HG03103 (cell line): Measurements from ENCODE around the gene AGER.
"Not testable (repeated sequence)": the region's sequence is repeated elsewhere in the genome, so short reads cannot be mapped to it uniquely, and the experiment has no call there.

Experiments
- ATAC-seq: cut with Tn5 transposase; IDR thresholded peaks from one replicate; pipeline ENCODE4 v1.9.1; 2021; ENCODE audit warnings: low read depth; ENCODE audit not compliant: unreplicated experiment

The AGER gene

DNA sequence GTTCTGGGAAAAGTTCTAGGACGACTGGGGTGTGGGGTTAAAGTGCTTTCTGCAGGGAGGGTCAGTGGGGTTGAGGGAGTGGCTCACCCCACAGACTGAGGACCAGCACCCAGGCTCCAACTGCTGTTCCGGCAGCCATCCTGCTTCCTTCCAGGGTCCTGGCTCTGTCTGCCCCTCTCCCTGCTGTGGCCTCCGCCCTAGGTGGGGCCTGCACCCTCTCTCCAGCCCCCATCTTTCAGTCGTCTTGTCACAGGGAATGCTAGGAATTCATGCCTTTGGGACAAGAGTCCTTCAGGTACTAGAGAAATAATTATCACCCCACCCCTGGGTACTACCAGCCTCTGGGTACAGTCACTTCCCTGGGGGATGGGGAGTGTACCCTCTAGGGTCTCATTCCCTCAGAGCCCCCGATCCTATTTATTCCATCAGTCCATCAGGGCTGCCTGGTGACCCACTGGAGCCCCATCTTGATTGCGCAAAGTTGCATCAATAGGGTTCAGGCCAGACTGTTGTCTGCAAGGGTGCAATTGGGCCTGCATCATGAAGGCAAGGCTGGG, at the start of gene AGER:
Gene AGER (minus strand): TSS at position 170 of the 557 bp plus-strand sequence. CDS start 31 bp downstream, at position 139.
- ATAC-seq, result no peak

- ATAC-seq, result no peak
These were observed 42.4 kb upstream of the AGER start for GRCh38 chr6:32226434-32226833.

GRCh38 chr6:32224696-32225095, 40.6 kb upstream of the AGER start:
- no peak for ATAC-seq

DNA sequence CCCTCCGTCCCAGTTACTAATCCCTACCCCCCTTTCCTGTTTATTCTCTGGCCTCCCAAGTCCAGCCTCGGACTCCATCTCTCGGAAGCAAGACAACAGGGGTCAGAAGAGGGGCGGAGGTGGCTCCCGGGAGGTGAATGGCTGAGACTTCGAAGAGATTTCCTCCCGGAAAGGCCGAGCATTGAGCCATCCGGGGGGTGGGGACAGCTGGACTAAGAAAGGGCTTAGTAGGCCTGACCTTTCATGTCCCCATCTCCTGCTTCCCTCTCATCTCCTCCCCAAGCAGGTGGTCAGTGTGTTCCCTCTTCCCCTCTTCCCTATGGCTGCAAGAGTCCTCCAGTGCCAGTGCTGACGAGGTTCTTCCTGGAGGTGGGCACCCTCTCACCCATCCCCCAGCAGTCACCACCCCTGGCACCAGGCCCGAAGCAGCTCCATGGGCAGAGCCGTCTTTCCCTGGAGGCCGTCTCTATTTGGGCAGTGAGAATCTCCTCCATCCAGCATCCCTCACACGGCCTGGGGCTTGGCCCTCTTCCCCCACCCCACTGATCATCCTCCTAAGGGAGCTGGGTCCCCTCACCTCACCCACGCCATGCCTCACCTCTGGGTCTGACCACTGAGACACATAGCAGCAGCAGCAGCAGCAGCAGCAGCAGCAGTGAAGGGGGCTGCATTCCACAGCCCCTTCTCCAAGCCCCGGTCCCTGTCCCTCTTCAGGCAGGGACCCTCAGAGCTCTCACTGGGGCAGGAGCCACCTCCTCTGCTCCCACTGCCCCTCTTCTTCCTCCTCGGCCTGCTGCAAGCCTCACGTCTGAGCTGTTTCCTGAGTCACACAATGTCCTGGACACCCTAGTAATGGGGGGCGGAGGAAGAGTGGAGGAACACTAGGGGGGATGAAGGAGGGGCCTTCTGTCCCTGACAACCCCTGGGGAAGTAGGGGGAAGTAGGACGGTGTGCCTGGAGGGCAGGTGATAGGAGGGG, 39.5 kb upstream of the AGER start, which contains the start of gene NOTCH4:
Gene NOTCH4 (minus strand): TSS at position 810 of the 978 bp plus-strand sequence. CDS start 139 bp downstream, at position 671.
- ATAC-seq, result no peak

GRCh38 chr6:32222333-32223230, 38.5 kb upstream of the AGER start:
- ATAC-seq, result no peak

- no peak for ATAC-seq
These were observed 36.0 kb upstream of the AGER start for GRCh38 chr6:32220021-32220420.

DNA sequence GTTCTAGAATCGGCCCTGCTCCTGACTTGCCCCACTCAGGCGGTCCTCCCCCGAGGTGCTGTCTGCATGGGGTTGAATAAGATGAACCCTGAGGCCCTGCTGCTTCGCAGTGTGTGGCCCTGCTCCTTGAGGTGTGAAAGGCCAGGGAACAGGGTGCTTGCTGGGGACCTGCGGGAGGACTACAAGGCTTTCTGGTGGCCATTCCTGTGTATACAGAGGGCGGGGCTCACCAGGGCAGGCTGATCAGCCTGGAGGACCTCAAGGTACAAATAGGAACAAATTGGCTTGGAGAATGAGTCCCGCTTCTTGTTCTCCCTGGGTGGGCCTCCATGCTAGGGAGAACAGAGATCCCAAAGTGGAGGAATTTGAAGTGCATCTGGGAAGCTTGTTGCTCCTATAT, 34.1 kb upstream of the AGER start:
- no peak for ATAC-seq

DNA sequence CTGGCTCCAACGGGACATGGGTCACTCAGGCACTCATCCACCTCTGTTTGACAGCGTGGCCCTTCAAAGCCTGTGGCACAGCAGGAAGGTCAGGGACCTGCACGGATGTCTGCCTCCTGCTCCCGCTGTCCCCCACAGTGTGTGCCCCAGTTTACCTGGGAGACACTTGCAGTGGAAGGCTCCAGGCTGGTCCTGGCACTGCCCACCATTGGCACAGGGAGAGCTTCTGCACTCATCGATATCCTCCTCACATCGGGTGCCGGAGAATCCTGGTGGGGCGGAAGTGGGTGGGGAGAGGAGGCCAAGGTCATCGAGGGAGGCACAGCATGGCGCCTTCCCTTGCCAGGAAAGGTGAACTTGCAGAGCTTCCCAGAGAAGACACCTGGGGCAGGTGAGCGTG, 32.9 kb upstream of the AGER start:
- no peak for ATAC-seq

DNA sequence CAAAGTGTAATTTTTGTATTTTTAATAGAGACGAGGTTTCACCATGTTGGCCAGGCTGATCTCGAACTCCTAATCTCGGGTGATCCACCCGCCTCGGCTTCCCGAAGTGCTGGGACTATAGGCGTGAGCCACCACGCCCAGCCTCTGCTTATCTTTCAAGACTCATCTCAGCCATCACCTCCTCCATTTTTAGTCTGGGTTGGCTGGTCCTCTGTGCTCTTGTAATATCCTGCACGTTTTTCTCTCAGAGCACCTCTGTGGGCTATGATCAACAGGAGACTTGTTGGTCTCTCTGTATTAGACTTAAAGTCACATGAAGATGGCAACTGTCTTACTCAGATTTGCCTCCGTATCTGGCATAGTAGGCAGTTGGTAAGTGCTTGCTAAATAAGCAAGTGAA, 32.2 kb upstream of the AGER start:
- ATAC-seq, result no peak

- no peak for ATAC-seq
These were observed 31.6 kb upstream of the AGER start for GRCh38 chr6:32215617-32216016.

- no peak for ATAC-seq
These were observed 30.1 kb upstream of the AGER start for GRCh38 chr6:32214126-32214525.

- ATAC-seq, result no peak
These were observed 29.6 kb upstream of the AGER start for GRCh38 chr6:32213649-32214048.

DNA sequence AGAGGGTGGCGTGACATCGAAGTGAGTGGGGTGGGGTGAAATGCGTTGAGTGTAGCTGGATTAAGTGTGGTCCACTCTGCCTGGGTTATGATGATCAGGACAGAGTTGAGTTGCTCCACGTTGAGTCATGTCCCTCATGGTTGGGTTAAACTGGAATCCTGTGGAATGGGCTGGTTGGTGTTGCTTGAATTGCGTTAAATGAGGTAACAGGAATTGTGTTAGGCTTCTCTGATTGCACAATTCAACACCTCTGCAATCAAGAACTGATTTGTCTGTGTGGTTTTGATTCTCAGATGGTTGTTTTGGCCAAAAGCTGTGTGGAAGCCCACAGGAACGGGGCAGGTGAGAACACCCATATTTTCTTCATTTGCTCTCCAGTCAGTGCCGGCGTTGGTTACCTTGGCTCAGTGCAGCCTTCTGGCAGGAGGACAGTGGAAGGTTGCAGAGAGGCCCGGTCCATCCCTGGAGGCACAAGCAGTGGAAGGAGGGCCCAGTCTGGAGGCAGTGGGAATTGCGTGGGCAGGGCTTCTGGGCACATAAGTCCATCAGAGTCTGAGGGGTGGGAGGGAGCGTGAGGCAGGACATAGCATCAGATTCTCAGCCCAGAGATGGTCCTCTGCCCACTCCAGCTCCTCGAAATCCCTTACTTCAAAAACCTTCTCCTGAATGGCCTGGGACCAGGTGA, 28.2 kb upstream of the AGER start:
- ATAC-seq, result no peak

DNA sequence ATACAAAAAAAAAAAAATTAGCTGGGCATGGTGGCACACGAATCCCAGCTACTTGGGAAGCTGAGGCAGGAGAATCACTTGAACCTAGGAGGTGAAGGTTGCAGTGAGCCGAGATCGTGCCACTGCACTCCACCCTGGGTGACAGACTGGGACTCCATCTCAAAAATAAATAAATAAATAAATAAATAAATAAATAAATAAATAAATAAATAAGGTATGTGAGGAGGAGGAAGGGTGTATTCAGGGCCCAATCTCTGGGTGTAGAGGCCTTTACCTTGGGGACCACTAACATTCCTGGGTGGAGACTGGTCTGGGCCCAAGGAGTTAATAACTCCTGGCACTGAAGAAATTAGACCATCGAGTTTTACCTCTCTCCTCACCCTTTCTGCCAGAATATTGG, 27.4 kb upstream of the AGER start:
- ATAC-seq, result not testable (repeated sequence)

DNA sequence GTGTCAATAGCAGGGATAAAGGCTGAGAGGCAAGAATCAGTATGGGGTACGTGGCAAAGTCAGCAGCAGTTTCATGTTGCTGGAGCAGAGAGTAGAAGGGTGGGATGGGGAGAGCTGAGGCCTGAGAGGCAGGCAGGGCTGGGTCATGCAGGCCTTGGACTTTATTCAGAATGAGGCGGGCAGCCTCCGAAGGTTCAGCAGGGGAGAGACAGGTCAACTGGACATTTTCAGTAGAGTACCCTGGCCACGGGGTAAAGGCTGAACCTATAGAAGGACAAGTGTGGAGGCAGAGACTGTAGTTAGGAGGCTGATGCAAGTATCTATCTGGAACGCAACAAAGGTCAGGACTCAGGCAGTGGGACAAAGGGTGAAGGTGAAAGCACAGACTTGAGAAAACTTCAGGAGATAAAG, 26.1 kb upstream of the AGER start:
- ATAC-seq, result no peak

- ATAC-seq, result no peak
These were observed 24.9 kb upstream of the AGER start for GRCh38 chr6:32208996-32209395.

- no peak for ATAC-seq
These were observed 20.2 kb upstream of the AGER start for GRCh38 chr6:32204268-32204715.

- ATAC-seq, result no peak
These were observed 19.6 kb upstream of the AGER start for GRCh38 chr6:32203426-32204267.

DNA sequence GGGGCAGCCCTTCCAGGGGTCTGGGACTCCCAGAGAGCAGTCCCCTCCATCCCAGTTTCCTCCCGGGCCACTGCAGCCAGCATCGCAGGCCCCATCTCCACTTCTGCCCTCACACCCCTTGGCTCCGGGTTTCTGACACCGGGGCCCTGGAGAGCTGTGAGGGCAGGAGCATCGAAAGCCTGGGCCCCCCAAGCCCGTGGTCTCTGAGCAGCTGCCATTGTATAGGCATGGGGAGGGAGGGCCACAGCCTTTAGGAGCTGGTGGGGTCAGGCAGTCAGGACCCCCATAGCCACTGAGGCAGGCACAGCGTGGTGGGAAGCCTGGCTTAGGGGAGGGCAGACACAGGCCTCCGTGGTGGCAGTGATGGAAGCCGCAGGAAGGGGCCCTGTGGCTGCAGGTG, 18.1 kb upstream of the AGER start:
- ATAC-seq, result no peak
